K562 (cell line): Measurements from ENCODE around the gene ANK3. TPM values are rescaled to one million over a fixed set of nuclear protein-coding genes. Genes with fewer than 3 reads are reported as not detected.

Experiments used
- ARID2 ChIP-seq: fragments of 450-650 bp; IDR thresholded peaks from 2 replicates; pipeline ENCODE4 v1.6.1; 2017; ENCODE audit warnings: antibody characterized with exemption, mild to moderate bottlenecking
- FOSL1 ChIP-seq: fragments of 200-800 bp; sonication (Bioruptor generic); conservative IDR thresholded peaks from 2 replicates; pipeline ENCODE4 v1.6.1; 2016; ENCODE audit warnings: missing genetic modification characterization, missing compliant biosample characterization
- HDAC2 ChIP-seq: fragments of 450-650 bp; IDR thresholded peaks from 2 replicates; pipeline ENCODE4 v1.6.1; 2016; ENCODE audit warnings: mild to moderate bottlenecking
- L3MBTL2 ChIP-seq: fragments of 450-650 bp; IDR thresholded peaks from 2 replicates; pipeline ENCODE4 v1.6.1; 2016; ENCODE audit warnings: mild to moderate bottlenecking, moderate library complexity
- MCM7 ChIP-seq, 2 experiments: fragments of 450-650 bp; IDR thresholded peaks; 2 replicates each; pipeline ENCODE4 v1.6.1; 2016 to 2018
- NCOA2 ChIP-seq, 2 experiments: fragments of 450-650 bp; IDR thresholded peaks; 2 replicates each; pipeline ENCODE4 v1.6.1; 2018; ENCODE audit warnings: mild to moderate bottlenecking in 2 of 2, moderate library complexity in 1 of 2; ENCODE audit not compliant: partially characterized antibody in 2 of 2
- NFE2L1 ChIP-seq: fragments of 450-650 bp; IDR thresholded peaks from 2 replicates; pipeline ENCODE4 v1.6.1; 2016; ENCODE audit warnings: missing genetic modification characterization, low read depth, mild to moderate bottlenecking, missing compliant biosample characterization, moderate library complexity, borderline replicate concordance
- NUFIP1 ChIP-seq: fragments of 450-650 bp; IDR thresholded peaks from 2 replicates; pipeline ENCODE4 v1.6.1; 2018; ENCODE audit not compliant: partially characterized antibody
- POLR3A ChIP-seq: IDR thresholded peaks from 2 replicates; pipeline ENCODE4 v1.6.1; 2011; ENCODE audit warnings: borderline replicate concordance, mild to moderate bottlenecking, moderate library complexity; ENCODE audit not compliant: insufficient read length, insufficient read depth; ENCODE audit errors: extremely low read depth
- PRMT5 ChIP-seq: sonication (generic); formaldehyde crosslinking; IDR thresholded peaks from 2 replicates; pipeline ENCODE4 v1.5.0; 2020; ENCODE audit warnings: missing genetic modification reagents
- TBP ChIP-seq: optimal IDR thresholded peaks from 2 replicates; pipeline ENCODE3; 2011; ENCODE audit warnings: low read depth, low read length, improper control_type of control experiment
- TRIM24 ChIP-seq, 2 experiments: fragments of 450-650 bp; IDR thresholded peaks; 2 replicates each; pipeline ENCODE4 v1.6.1; 2016
- ZBTB12 ChIP-seq: fragments of 250-450 bp; sonication (Bioruptor Pico); IDR thresholded peaks from 2 replicates; pipeline ENCODE4 v1.4.0; 2020
- ZNF224 ChIP-seq: sonication (generic); formaldehyde crosslinking; IDR thresholded peaks from 2 replicates; pipeline ENCODE4 v1.8.0; 2022; ENCODE audit warnings: mild to moderate bottlenecking, missing genetic modification reagents
- ZNF263 ChIP-seq: sonication (generic); formaldehyde crosslinking; IDR thresholded peaks from 2 replicates; pipeline ENCODE4 v1.8.0; 2022; ENCODE audit warnings: mild to moderate bottlenecking, missing genetic modification reagents, borderline replicate concordance
- ZNF407 ChIP-seq: fragments of 450-650 bp; IDR thresholded peaks from 2 replicates; pipeline ENCODE4 v1.6.1; 2016; ENCODE audit warnings: low read depth
- ZNF589 ChIP-seq: fragments of 200-800 bp; sonication (Bioruptor generic); IDR thresholded peaks from 2 replicates; pipeline ENCODE4 v1.6.1; 2016; ENCODE audit warnings: low read depth, missing genetic modification characterization, missing compliant biosample characterization
- ZNF778 ChIP-seq: fragments of 450-650 bp; formaldehyde crosslinking; IDR thresholded peaks from 2 replicates; pipeline ENCODE4 v1.4.0; 2020; ENCODE audit warnings: mild to moderate bottlenecking, moderate library complexity
- polyA plus RNA-seq, 8 experiments: library from polyadenylated mRNA; depleted of rRNA in 4 of 8; stranded (reverse) in 5 of 8; unstranded in 3 of 8; fragments of >200 nt; fragmentation: Nextera tagmentation in 2 of 8; fragmentation: Illumina TruSeq in 1 of 8; extraction: Ambion mirVana in 2 of 8; extraction: Trizol in 1 of 8; gene quantifications; 2 replicates each; pipeline versions ENCODE4 v1.2.1 to v1.2.3, GENCODE V29; 2011 to 2014; ENCODE audit warnings: inconsistent platforms in 1 of 8, missing spikeins in 1 of 8
- total RNA-seq, 7 experiments: library from RNA; depleted of rRNA in 6 of 7; stranded (reverse); fragments of >200 nt in 6 of 7; fragmentation: Illumina TruSeq in 2 of 7; extraction: Trizol in 2 of 7; gene quantifications; 2 replicates each; pipeline versions ENCODE4 v1.2.1 to v1.2.3, GENCODE V29; 2011 to 2021; ENCODE audit warnings: low replicate concordance in 1 of 7

ANK3 gene
- total and polyA plus RNA-seq, 9 of the 15 experiments (the other 6 are each of a cell fraction or from before 2014, with no cell fraction given) = 10.0 to 32.3 (median 17.9) TPM

- TF ChIP-seq NUFIP1 (no peak), ARID2 (no peak), ZNF224 (CRISPR knock-in tag) (no peak), ZBTB12 (CRISPR knock-in tag) (0 out of 2 replicates have a peak, but pooled peaks have one; percentile 25), NCOA2 (IDR thresholded peaks at IDR 0.05; ENCODE audit: partially characterized antibody in 2 of 2) (peak in 1 of 2 experiments; percentile 79), FOSL1 (peak; percentile 95), NFE2L1 (tag) (no peak), ZNF407 (no peak), TRIM24 (IDR thresholded peaks at IDR 0.05) (peak; percentile 98 to 99), L3MBTL2 (peak; percentile 65; the same call in 1 of the 2 replicates), TBP (peak; percentile 25), ZNF778 (CRISPR knock-in tag) (no peak), PRMT5 (CRISPR knock-in tag) (no peak), HDAC2 (peak; percentile 96), POLR3A (no peak), ZNF263 (CRISPR knock-in tag) (no peak; the same call in 1 of the 2 replicates), MCM7 (IDR thresholded peaks at IDR 0.05) (no peak), ZNF589 (CRISPR knock-in tag) (peak; percentile 80)
These were observed 127.0 kb downstream of the ANK3 start (continued) for GRCh38 chr10:60262647-60263126.
